GM12878 (cell line): ENCODE data around the gene TMEM235. TPM values are rescaled to one million over a fixed set of nuclear protein-coding genes. Genes with fewer than 3 reads are reported as not detected.
A peak's percentile ranks its signal among the peaks of the same experiment; 100 is the strongest.

Experiments used
- ATAC-seq: fragments of 200-7000 bp; cut with Tn5 transposase; 3 replicates; pipeline ENCODE4 v1.9.1; 2020; ENCODE audit warnings: mild to moderate bottlenecking, moderate library complexity
- BruUV-seq: library from RNA; stranded (reverse); fragments of 400-500 nt; replicated peaks from 2 replicates; lab custom pipeline; 2021; lab: Mats Ljungman, UMichigan
- CTCF ChIA-PET: fragments of 300-600 bp; sonication (Branson Sonifier 250); formaldehyde crosslinking; extraction: SDS; loops from one replicate; lab custom pipeline; 2021; ENCODE audit warnings: inconsistent platforms; lab: Yijun Ruan, JAX
- POLR2A ChIA-PET: fragments of 350-600 bp; formaldehyde crosslinking; extraction: SDS; loops from one replicate; lab custom pipeline; 2021; ENCODE audit warnings: inconsistent platforms; lab: Charles Lee
- RAD21 ChIA-PET: fragments of 300-600 bp; sonication (Branson Sonifier 250); formaldehyde crosslinking; loops from one replicate; lab custom pipeline; 2023; ENCODE audit warnings: antibody characterized with exemption; ENCODE audit not compliant: unreplicated experiment; lab: Charles Lee
- SMC1A ChIA-PET: fragments of 300-600 bp; sonication (Branson Sonifier 250); formaldehyde crosslinking; loops from one replicate; lab custom pipeline; 2023; ENCODE audit not compliant: unreplicated experiment, uncharacterized antibody; lab: Charles Lee
- DNase-seq: peaks from one replicate; pipeline ENCODE4 v3.0.0-alpha.2; 2011; ENCODE audit warnings: low read depth, low spot score
- FAIRE-seq: peaks from 3 replicates; lab custom pipeline; 2011; peaks lifted over from hg19 to GRCh38; lab: Jason Lieb, UNC
- H2AFZ ChIP-seq: 2 replicates; pipeline ENCODE4 v1.6.0; 2011; ENCODE audit warnings: low read depth, low read length, control low read depth; ENCODE audit not compliant: control insufficient read depth
- H3K27ac ChIP-seq: 2 replicates; pipeline ENCODE4 v1.5.1; 2011; ENCODE audit warnings: control low read depth; ENCODE audit not compliant: control insufficient read depth, insufficient read depth
- H3K27me3 ChIP-seq, 2 experiments: replicated peaks in 1 of 2; 2 replicates each; pipeline versions ENCODE4 v1.6.0 to v1.6.1; 2011; ENCODE audit warnings: low read length in 1 of 2; ENCODE audit not compliant: control insufficient read depth in 2 of 2, insufficient read depth in 2 of 2
- H3K36me3 ChIP-seq, 2 experiments: 2 replicates each; pipeline ENCODE4 v1.5.1; 2011; ENCODE audit warnings: low read length in 1 of 2; ENCODE audit not compliant: control insufficient read depth in 2 of 2, insufficient read depth in 2 of 2
- H3K4me1 ChIP-seq: 2 replicates; pipeline ENCODE4 v1.6.1; 2011; ENCODE audit warnings: mild to moderate bottlenecking, low read length, moderate library complexity, mixed read lengths; ENCODE audit not compliant: control insufficient read depth, insufficient read depth
- H3K4me2 ChIP-seq: 2 replicates; pipeline ENCODE4 v1.6.0; 2011; ENCODE audit warnings: control low read depth; ENCODE audit not compliant: control insufficient read depth, insufficient read depth
- H3K4me3 ChIP-seq: fragments of 200-600 bp; sonication (generic); 2 replicates; pipeline ENCODE4 v1.5.1; 2016
- H3K79me2 ChIP-seq: 2 replicates; pipeline ENCODE4 v1.6.0; 2011; ENCODE audit warnings: low read length; ENCODE audit not compliant: control insufficient read depth, insufficient read depth
- H3K9ac ChIP-seq: 2 replicates; pipeline ENCODE4 v1.8.0; 2011; ENCODE audit warnings: low read length, control low read depth, mixed read lengths; ENCODE audit not compliant: control insufficient read depth, insufficient read depth
- H3K9me3 ChIP-seq: replicated peaks from 3 replicates; pipeline ENCODE4 v1.5.1; 2011; ENCODE audit warnings: mild to moderate bottlenecking, low read length; ENCODE audit not compliant: control insufficient read depth, insufficient read depth
- H4K20me1 ChIP-seq: 2 replicates; pipeline ENCODE4 v1.6.0; 2011; ENCODE audit not compliant: control insufficient read depth, insufficient read depth
- BHLHE40 ChIP-seq, 2 experiments: fragments of 450-650 bp in 1 of 2; IDR thresholded peaks; 2 replicates each; pipeline ENCODE4 v1.6.1; 2011 to 2017; ENCODE audit warnings: low read depth in 2 of 2, borderline replicate concordance in 1 of 2, improper control_type of control experiment in 1 of 2, low read length in 1 of 2, mild to moderate bottlenecking in 1 of 2
- HCFC1 ChIP-seq: fragments of 150-350 bp; IDR thresholded peaks from 2 replicates; pipeline ENCODE4 v1.6.1; 2014; ENCODE audit warnings: low read length
- HDGF ChIP-seq: fragments of 450-650 bp; IDR thresholded peaks from 2 replicates; pipeline ENCODE4 v1.6.1; 2016; ENCODE audit warnings: antibody characterized with exemption
- IRF4 ChIP-seq: IDR thresholded peaks from 2 replicates; pipeline ENCODE4 v1.6.1; 2011; ENCODE audit warnings: low read depth, low read length
- IRF5 ChIP-seq: fragments of 450-650 bp; IDR thresholded peaks from 2 replicates; pipeline ENCODE4 v1.6.1; 2017; ENCODE audit warnings: borderline replicate concordance
- PAX5 ChIP-seq: IDR thresholded peaks from 2 replicates; pipeline ENCODE4 v1.6.1; 2011; ENCODE audit warnings: low read depth, low read length, borderline replicate concordance
- SPI1 ChIP-seq: IDR thresholded peaks from 2 replicates; pipeline ENCODE4 v1.6.1; 2011; ENCODE audit warnings: low read depth, mild to moderate bottlenecking, low read length, moderate library complexity, borderline replicate concordance; ENCODE audit not compliant: insufficient read depth
- TAF1 ChIP-seq: IDR thresholded peaks from 2 replicates; pipeline ENCODE4 v1.6.1; 2011; ENCODE audit warnings: mild to moderate bottlenecking, low read depth, low read length, borderline replicate concordance
- WGBS: methylation state at CpG from one replicate; pipeline ENCODE4 v1.1.6; 2016; ENCODE audit warnings: low lambda C conversion rate; ENCODE audit not compliant: insufficient replicate concordance, insufficient coverage; ENCODE audit errors: missing lambda C conversion rate; 5-methylcytosine and 5-hydroxymethylcytosine counted together
- in situ Hi-C: fragments of 300-500 bp; cut with MboI; formaldehyde crosslinking; loops from 9 replicates; pipeline ENCODE4 v1.14.3; 2018; ENCODE audit warnings: mixed read lengths
- intact Hi-C: fragments of 100-400 bp; cut with micrococcal nuclease; formaldehyde crosslinking; loops from one replicate; pipeline ENCODE4 v1.14.2; 2022; ENCODE audit not compliant: unreplicated experiment
- polyA plus RNA-seq, 11 experiments: library from polyadenylated mRNA; depleted of rRNA in 4 of 11; unstranded in 6 of 11; stranded (reverse) in 5 of 11; fragments of >200 nt; fragmentation: Nextera tagmentation in 4 of 11; fragmentation: Illumina TruSeq in 1 of 11; extraction: Ambion mirVana in 4 of 11; extraction: Trizol in 1 of 11; gene quantifications; 1 replicate in 1 of 11; 2 replicates in 10 of 11; pipeline versions ENCODE4 v1.2.1 to v1.2.3, GENCODE V29; 2011 to 2016; ENCODE audit warnings: inconsistent platforms in 2 of 11, missing spikeins in 2 of 11, low read depth in 1 of 11
- total RNA-seq, 4 experiments: library from RNA; depleted of rRNA in 3 of 4; stranded (reverse); fragments of >200 nt in 3 of 4; fragmentation: Illumina TruSeq in 1 of 4; extraction: Trizol in 1 of 4; gene quantifications; 2 replicates each; pipeline versions ENCODE4 v1.2.1 to v1.2.3, GENCODE V29; 2013 to 2021

Gene TMEM235
- total and polyA plus RNA-seq, 10 of the 15 experiments (the other 5 are each of a cell fraction or from before 2014, with no cell fraction given): not detected

- POLR2A ChIA-PET: no interaction called here
- CTCF ChIA-PET: interaction anchor here (1.3 kb wide), 1 partner anchor 9 kb away, joined by 3 read pairs; no protein-coding TSS in a partner anchor
- H3K4me2 ChIP-seq: no peak overlapping the region
- WGBS: 27% methylated on average over 13 of the region's 55 CpGs
- DNase-seq: no peak
- H3K27me3 ChIP-seq: peaks cover 6 to 9% of the 10 kb centered on the region in 2 experiments; a peak in 3 of 4 replicates
- intact Hi-C loops: no loop called here
- H3K4me3 ChIP-seq: no peak overlapping the region
- peak; percentile 55 for ATAC-seq
- BruUV-seq: no TSS peak
- no peak overlapping the region for H2AFZ ChIP-seq
- H3K36me3 ChIP-seq: no peaks in the 10 kb centered on the region
- FAIRE-seq: no peak
- in situ Hi-C loops: no loop called here
- RAD21 ChIA-PET: no interaction called here
- no peaks in the 10 kb centered on the region for H3K79me2 ChIP-seq
- no peaks in the 10 kb centered on the region for H3K9me3 ChIP-seq
- no peaks in the 10 kb centered on the region for H4K20me1 ChIP-seq
- peaks cover 2% of the 10 kb centered on the region; the same call in 1 of the 2 replicates for H3K4me1 ChIP-seq
- H3K27ac ChIP-seq: no peak overlapping the region
- no peak overlapping the region for H3K9ac ChIP-seq
- TF ChIP-seq HCFC1: no peak
- SMC1A ChIA-PET: interaction anchor here (1.2 kb wide), 1 partner anchor 147 kb away, joined by 3 read pairs; no protein-coding TSS in a partner anchor
These were observed 794 bp downstream of the TMEM235 start for GRCh38 chr17:78231991-78232858.

- 52% methylated on average over 2 of the region's 2 CpGs for WGBS
- BruUV-seq: no TSS peak
- CTCF ChIA-PET: interaction anchor here (1.3 kb wide), 1 partner anchor 9 kb away, joined by 3 read pairs; no protein-coding TSS in a partner anchor
These were observed 1.4 kb downstream of the TMEM235 start for GRCh38 chr17:78232859-78233173.

More at GRCh38 chr17:78232859-78233173, 1.4 kb downstream of the TMEM235 start:
- no peak for DNase-seq
- Histone ChIP-seq H3K36me3 (no peaks in the 10 kb centered on the region), H3K4me1 (peaks cover 2% of the 10 kb centered on the region; the same call in 1 of the 2 replicates), H3K4me2 (no peak overlapping the region), H4K20me1 (no peaks in the 10 kb centered on the region), H3K9me3 (no peaks in the 10 kb centered on the region), H3K27ac (no peak overlapping the region), H3K79me2 (no peaks in the 10 kb centered on the region), H3K4me3 (no peak overlapping the region), H3K9ac (no peak overlapping the region), H2AFZ (no peak overlapping the region), H3K27me3 (peaks cover 6 to 9% of the 10 kb centered on the region in 2 experiments; a peak in 3 of 4 replicates)
- RAD21 ChIA-PET: no interaction called here
- intact Hi-C loops (no loop called here), in situ Hi-C loops (no loop called here)
- peak; percentile 21 for ATAC-seq
- SMC1A ChIA-PET: no interaction called here
- FAIRE-seq: no peak
- POLR2A ChIA-PET: no interaction called here
- TF ChIP-seq PAX5 (no peak), BHLHE40 (IDR thresholded peaks at IDR 0.05; ENCODE audit: borderline replicate concordance in 1 of 2, low read depth in 2 of 2, low read length in 1 of 2) (peak in 1 of 2 experiments; percentile 71; a peak in 2 of 4 replicates), IRF5 (no peak), IRF4 (no peak), TAF1 (no peak), HDGF (peak; percentile 81), SPI1 (no peak)
